ENCODE results near the gene SP110.

DNA sequence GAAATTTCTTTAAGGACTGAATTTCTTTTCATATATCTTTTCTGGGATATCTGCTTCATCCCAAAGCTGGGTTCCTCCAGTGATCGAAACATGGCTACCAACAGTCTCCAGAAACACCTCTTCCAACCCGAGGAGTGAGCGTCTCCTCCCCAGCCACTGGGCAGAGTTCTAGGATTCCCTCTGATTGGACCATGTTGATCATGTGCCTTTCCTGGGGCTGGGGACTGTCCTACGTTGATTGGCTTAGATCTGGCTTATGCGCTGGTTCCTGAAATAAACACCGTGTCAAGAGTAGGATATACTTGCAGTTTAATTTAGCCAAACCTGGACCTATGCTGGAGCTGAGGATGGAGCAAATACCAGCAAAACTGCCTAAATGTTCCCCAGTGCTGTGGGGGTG is 95.5 kb downstream of the SP110 start:
- no peak for TF ChIP-seq POLR2A (IDR thresholded peaks at IDR 0.05; ENCODE audit: low read length)
- TF ChIP-seq GATA1 (IDR thresholded peaks at IDR 0.05; ENCODE audit: low read depth, low read length) = no peak

All from erythroblast (primary cell).